Activated T-helper 1 cell treated with anti-CD3 and anti-CD28 coated beads, Interleukin-12 subunit alpha, Interleukin-12 subunit beta, Interleukin-2, Interleukin-4 antibody, amounts not matched to agents 30 ng/mL and 10 ng/mL and 1 ng/mL, durations not matched to agents 14 hours and 24 hours and 36 hours (primary cell): Measurements from ENCODE around the gene ADM. TPM values are rescaled to one million over a fixed set of nuclear protein-coding genes. Genes with fewer than 3 reads are reported as not detected.

Experiments used
- DNase-seq: peaks from one replicate; pipeline ENCODE4 v3.0.0; 2021; ENCODE audit warnings: low spot score
- H3K27ac Mint-ChIP-seq: one replicate; pipeline ENCODE4 v1.8.0; 2021; ENCODE audit warnings: mild to moderate bottlenecking, mixed read lengths
- H3K27me3 Mint-ChIP-seq: one replicate; pipeline ENCODE4 v1.8.0; 2022; ENCODE audit warnings: mild to moderate bottlenecking, moderate library complexity, mixed read lengths; ENCODE audit not compliant: insufficient read depth
- H3K36me3 Mint-ChIP-seq: one replicate; pipeline ENCODE4 v1.8.0; 2021; ENCODE audit warnings: low read depth, mixed read lengths
- H3K4me1 Mint-ChIP-seq: one replicate; pipeline ENCODE4 v1.8.0; 2021; ENCODE audit warnings: low read depth, mixed read lengths
- H3K4me3 Mint-ChIP-seq: one replicate; pipeline ENCODE4 v1.8.0; 2021; ENCODE audit warnings: mild to moderate bottlenecking, moderate library complexity, mixed read lengths
- H3K9me3 Mint-ChIP-seq: one replicate; pipeline ENCODE4 v1.8.0; 2021; ENCODE audit warnings: mixed read lengths
- intact Hi-C: fragments of 100-400 bp; cut with micrococcal nuclease; formaldehyde crosslinking; loops from one replicate; pipeline ENCODE4 v1.15.1; 2024
- total RNA-seq: library from RNA; stranded (reverse); gene quantifications from 2 replicates; pipeline ENCODE4 v1.2.3, GENCODE V29; 2022

ADM gene
- total RNA-seq, 1 donor from 2014 or later = 2.3 TPM

GRCh38 chr11:10282117-10282516 is 22.8 kb upstream of the ADM start:
- H3K36me3 Mint-ChIP-seq = no peaks in the 10 kb centered on the region
- H3K4me3 Mint-ChIP-seq = no peak overlapping the region
- H3K4me1 Mint-ChIP-seq = peaks cover 10% of the 10 kb centered on the region
- peaks cover 12% of the 10 kb centered on the region for H3K27me3 Mint-ChIP-seq
- H3K9me3 Mint-ChIP-seq = no peaks in the 10 kb centered on the region
- intact Hi-C loops = no loop called here
- no peak for DNase-seq
- no peak overlapping the region for H3K27ac Mint-ChIP-seq

GRCh38 chr11:10283991-10284390 is 20.9 kb upstream of the ADM start:
- Mint-ChIP-seq H3K36me3 (no peaks in the 10 kb centered on the region), H3K27me3 (peaks cover 12% of the 10 kb centered on the region), H3K9me3 (no peaks in the 10 kb centered on the region), H3K4me3 (no peak overlapping the region), H3K27ac (no peak overlapping the region), H3K4me1 (peaks cover 10% of the 10 kb centered on the region)
- no peak for DNase-seq
- intact Hi-C loops = no loop called here

DNA sequence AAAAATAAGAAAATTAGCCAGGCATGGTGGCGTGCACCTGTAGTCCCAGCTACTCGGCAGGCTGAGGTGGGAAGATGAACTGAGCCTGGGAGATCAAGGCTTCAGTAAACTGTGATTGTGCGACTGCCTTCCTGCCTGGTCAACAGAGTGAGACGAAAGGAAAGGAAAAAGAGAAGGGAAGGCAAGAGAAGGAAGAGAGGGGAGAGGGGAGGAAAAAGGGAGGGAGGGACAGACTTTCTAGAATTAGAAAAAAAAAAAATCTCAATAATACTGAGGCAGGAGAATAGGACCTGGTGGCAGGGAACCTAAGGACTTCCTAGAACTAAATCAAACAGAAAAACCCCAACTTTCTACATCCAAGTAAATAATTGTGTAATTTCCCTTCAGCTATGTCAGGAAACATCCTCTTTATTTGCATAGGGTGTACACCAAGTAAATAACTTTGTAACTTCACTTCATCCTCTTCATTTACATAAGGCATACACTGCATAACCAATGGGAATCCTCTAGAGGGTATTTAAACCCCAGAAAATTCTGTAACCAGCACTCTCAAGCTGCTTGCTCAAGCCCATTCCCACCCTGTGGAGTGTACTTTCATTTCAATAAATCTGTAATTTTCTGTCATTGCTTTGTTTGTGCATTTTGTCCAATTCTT is 19.6 kb upstream of the ADM start:
- H3K9me3 Mint-ChIP-seq = no peaks in the 10 kb centered on the region

DNA sequence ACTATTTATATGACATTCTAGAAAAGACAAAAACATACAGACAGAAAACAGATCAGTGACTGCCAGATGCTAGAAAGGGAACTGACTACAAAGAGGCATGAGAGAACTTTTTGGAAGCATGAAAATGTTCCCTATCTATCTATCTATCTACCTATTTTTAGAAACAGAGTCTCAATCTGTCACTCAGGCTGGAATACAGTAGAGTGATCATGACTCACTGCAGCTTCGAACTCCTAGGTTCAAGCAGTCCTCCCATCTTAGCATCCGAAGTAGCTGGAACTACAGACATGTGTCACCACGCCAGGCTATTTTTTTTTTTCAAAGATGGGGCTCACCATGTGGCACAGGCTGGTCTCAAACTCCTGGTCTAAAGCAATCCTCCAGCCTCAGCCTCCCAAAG is 17.7 kb upstream of the ADM start:
- Mint-ChIP-seq H3K4me3 (no peak overlapping the region), H3K4me1 (peaks cover 10% of the 10 kb centered on the region), H3K27ac (no peak overlapping the region), H3K9me3 (no peaks in the 10 kb centered on the region), H3K27me3 (peaks cover 27% of the 10 kb centered on the region), H3K36me3 (no peaks in the 10 kb centered on the region)
- intact Hi-C loops = no loop called here
- no peak for DNase-seq

More for the DNA sequence above, 19.6 kb upstream of the ADM start:
- no peak for DNase-seq
- Mint-ChIP-seq H3K36me3 (no peaks in the 10 kb centered on the region), H3K27ac (no peak overlapping the region), H3K4me3 (no peak overlapping the region), H3K27me3 (peaks cover 14% of the 10 kb centered on the region), H3K4me1 (peaks cover 10% of the 10 kb centered on the region)
- intact Hi-C loops = no loop called here

- Mint-ChIP-seq H3K4me1 (peaks cover 10% of the 10 kb centered on the region), H3K27me3 (peaks cover 35% of the 10 kb centered on the region), H3K9me3 (no peaks in the 10 kb centered on the region), H3K27ac (no peak overlapping the region), H3K4me3 (no peak overlapping the region), H3K36me3 (no peaks in the 10 kb centered on the region)
- intact Hi-C loops = no loop called here
- DNase-seq = no peak
These were observed 16.8 kb upstream of the ADM start for GRCh38 chr11:10287766-10288715.

GRCh38 chr11:10288881-10289764 is 15.8 kb upstream of the ADM start:
- Mint-ChIP-seq H3K27ac (no peak overlapping the region), H3K36me3 (no peaks in the 10 kb centered on the region), H3K4me3 (no peak overlapping the region), H3K9me3 (no peaks in the 10 kb centered on the region), H3K27me3 (peaks cover 36% of the 10 kb centered on the region), H3K4me1 (peaks cover 10% of the 10 kb centered on the region)
- intact Hi-C loops = no loop called here
- no peak for DNase-seq

GRCh38 chr11:10289765-10290380 is 15.0 kb upstream of the ADM start:
- H3K27ac Mint-ChIP-seq = no peak overlapping the region
- H3K4me3 Mint-ChIP-seq = no peak overlapping the region
- peaks cover 13% of the 10 kb centered on the region for H3K4me1 Mint-ChIP-seq
- no peaks in the 10 kb centered on the region for H3K36me3 Mint-ChIP-seq
- intact Hi-C loops = loop anchor here (10.0 kb wide), 1 partner anchor 1285 kb away; the partner anchor contains the start of gene NRIP3
- DNase-seq = no peak
- H3K9me3 Mint-ChIP-seq = no peaks in the 10 kb centered on the region
- peaks cover 35% of the 10 kb centered on the region for H3K27me3 Mint-ChIP-seq

DNA sequence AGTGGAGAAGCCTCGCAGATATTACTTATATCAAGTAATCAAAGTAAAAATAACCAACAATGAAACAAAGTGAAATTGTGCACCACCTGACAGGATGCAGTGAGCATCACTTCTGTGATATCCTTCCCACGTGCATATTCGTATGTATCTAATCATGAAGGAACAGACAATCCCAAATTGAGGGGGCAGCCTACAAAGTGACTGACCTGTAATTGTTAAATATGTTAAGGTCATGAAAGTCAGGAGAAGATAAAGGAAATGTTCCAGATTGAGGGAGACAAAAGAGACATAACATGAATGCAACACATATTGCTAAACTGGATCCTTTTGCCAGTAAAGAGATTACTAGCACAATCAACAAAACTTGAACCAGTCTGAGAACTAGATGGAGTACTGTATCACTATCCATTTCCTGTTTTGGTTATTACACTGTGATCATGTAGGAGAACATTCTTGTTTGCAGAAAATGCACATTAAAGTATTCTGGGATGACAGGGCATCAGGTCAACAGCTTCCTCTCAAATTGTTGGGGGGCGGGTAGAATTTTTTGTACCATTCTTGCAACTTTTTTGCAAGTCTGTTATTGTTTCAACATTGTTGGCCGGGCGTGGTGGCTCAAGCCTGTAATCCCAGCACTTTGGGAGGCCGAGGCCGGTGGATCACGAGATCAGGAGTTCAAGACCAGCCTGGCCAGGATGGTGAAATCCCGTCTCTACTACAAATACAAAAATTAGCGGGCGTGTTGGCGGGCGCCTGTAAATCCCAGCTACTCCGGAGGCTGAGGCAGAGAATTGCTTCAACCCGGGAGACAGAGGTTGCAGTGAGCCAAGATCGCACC is 12.9 kb upstream of the ADM start:
- no peak for DNase-seq
- intact Hi-C loops = loop anchor here (10.0 kb wide), 1 partner anchor 1287 kb away; the partner anchor contains the start of gene NRIP3
- Mint-ChIP-seq H3K4me1 (peaks cover 21% of the 10 kb centered on the region), H3K27me3 (peaks cover 50% of the 10 kb centered on the region), H3K27ac (no peak overlapping the region), H3K9me3 (no peaks in the 10 kb centered on the region), H3K36me3 (no peaks in the 10 kb centered on the region), H3K4me3 (peak overlapping the region; percentile 32)

DNA sequence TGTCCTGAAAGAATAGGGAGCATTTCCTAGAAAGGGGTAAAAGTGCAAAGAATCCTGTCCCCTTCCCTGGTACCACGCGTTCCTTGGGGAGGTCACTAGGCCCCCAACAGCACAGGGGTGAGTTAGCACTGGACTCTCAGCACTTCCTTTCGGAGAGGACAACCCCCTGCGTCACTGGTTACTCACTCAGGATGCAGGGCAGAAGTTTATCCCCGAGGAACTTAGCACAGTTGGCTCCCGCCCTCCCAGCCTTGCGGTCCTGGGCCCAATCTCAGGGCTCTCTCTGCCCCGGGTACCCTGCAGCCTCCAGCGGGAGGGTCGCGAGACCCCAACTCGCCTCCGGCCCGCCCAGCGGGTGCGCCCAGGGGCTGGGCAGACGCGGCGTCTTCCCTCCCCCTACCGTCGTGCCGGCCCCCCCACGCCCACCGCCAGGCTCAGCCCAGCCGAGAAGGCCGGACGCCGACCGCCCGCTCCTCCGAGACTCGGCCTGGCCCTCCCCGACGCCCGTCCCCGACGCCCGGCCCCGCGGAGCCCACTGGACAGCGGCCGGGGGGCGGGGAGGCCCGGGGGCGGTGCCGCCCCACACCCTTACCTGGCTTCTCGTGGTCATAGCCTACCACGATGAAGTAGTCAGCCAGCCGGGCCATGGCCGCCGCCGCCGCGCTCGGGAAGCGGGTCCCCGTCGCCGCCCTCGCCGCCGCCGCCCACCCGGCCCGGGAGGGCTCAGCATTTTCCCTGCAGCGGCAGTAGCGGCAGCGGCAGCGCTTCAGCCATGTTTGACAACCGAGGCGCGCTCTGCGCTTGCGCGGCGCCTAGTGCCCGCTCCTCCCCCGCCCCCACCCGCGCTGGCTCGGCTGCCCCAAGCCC is 11.2 kb upstream of the ADM start, which contains the start of gene SBF2:
TSS of gene SBF2 (minus strand) at position 797 of the 867 bp plus-strand sequence. CDS start at position 647, 150 bp downstream.
- DNase-seq = peak; percentile 69
- peaks cover 61% of the 10 kb centered on the region for H3K27me3 Mint-ChIP-seq
- H3K4me3 Mint-ChIP-seq = peak within 1 kb of the TSS; percentile 80
- intact Hi-C loops = loop anchor here (1.0 to 10.0 kb wide), 3 partner anchors 10 to 1289 kb away; partner anchors contain the start of gene NRIP3
- H3K36me3 Mint-ChIP-seq = no peaks in the 10 kb centered on the region
- peaks cover 31% of the 10 kb centered on the region for H3K4me1 Mint-ChIP-seq
- peak within 1 kb of the TSS; percentile 64 for H3K27ac Mint-ChIP-seq
- H3K9me3 Mint-ChIP-seq = no peaks in the 10 kb centered on the region

- intact Hi-C loops = loop anchor here (1.0 to 10.0 kb wide), 3 partner anchors 9 to 1290 kb away; partner anchors contain the start of gene NRIP3
- H3K27ac Mint-ChIP-seq = peak overlapping the region; percentile 64
- H3K4me3 Mint-ChIP-seq = peak overlapping the region; percentile 80
- no peaks in the 10 kb centered on the region for H3K36me3 Mint-ChIP-seq
- DNase-seq = no peak
- H3K9me3 Mint-ChIP-seq = no peaks in the 10 kb centered on the region
- H3K27me3 Mint-ChIP-seq = peaks cover 66% of the 10 kb centered on the region
- peaks cover 35% of the 10 kb centered on the region for H3K4me1 Mint-ChIP-seq
These were observed 10.5 kb upstream of the ADM start for GRCh38 chr11:10294290-10294953.
